Upper lobe of left lung (tissue), 6 donors: Measurements from ENCODE around the gene CCNF. TPM values are rescaled to one million over a fixed set of nuclear protein-coding genes. Genes with fewer than 3 reads are reported as not detected.
A peak's percentile ranks its signal among the peaks of the same experiment; 100 is the strongest.

Experiments used
- ATAC-seq, 2 donors: fragments of 200-7000 bp; cut with Tn5 transposase; one replicate each; pipeline ENCODE4 v1.9.1; 2022; ENCODE audit warnings: mild to moderate bottlenecking in 2 of 2, moderate library complexity in 2 of 2; ENCODE audit not compliant: low FRiP score in 2 of 2
- DNase-seq, 2 donors: peaks; one replicate each; pipeline ENCODE4 v3.0.0-alpha.2; 2019 to 2020
- H3K27ac ChIP-seq, 4 donors: fragments of 200-600 bp; sonication (generic); one replicate each; pipeline ENCODE4 v1.5.1; 2016 to 2019
- H3K27me3 ChIP-seq, 4 donors: fragments of 200-600 bp; sonication (generic); one replicate each; pipeline ENCODE4 v1.5.1; 2017 to 2019
- H3K36me3 ChIP-seq, 4 donors: fragments of 200-600 bp; sonication (generic); one replicate each; pipeline ENCODE4 v1.5.1; 2016 to 2019
- H3K4me1 ChIP-seq, 4 donors: fragments of 200-600 bp; sonication (generic); one replicate each; pipeline ENCODE4 v1.5.1; 2018 to 2019
- H3K4me3 ChIP-seq, 4 donors: fragments of 200-600 bp; sonication (generic); one replicate each; pipeline ENCODE4 v1.5.1; 2017 to 2019; ENCODE audit warnings: mild to moderate bottlenecking in 2 of 4, moderate library complexity in 1 of 4
- H3K9me3 ChIP-seq, 4 donors: fragments of 200-600 bp; sonication (generic); one replicate each; pipeline ENCODE4 v1.5.1; 2018 to 2019
- EP300 ChIP-seq, 4 donors: sonication (generic); formaldehyde crosslinking; IDR thresholded peaks; one replicate each; pipeline ENCODE4 v1.5.1; 2017; ENCODE audit warnings: antibody characterized with exemption in 4 of 4, control low read depth in 2 of 4
- POLR2A ChIP-seq, 4 donors: fragments of 450-650 bp; IDR thresholded peaks; one replicate each; pipeline ENCODE4 v1.5.1; 2016 to 2017; ENCODE audit warnings: antibody characterized with exemption in 4 of 4, mild to moderate bottlenecking in 2 of 4
- POLR2AphosphoS5 ChIP-seq, 2 donors: sonication (generic); formaldehyde crosslinking; IDR thresholded peaks; one replicate each; pipeline ENCODE4 v1.5.1; 2017; ENCODE audit warnings: antibody characterized with exemption in 2 of 2
- WGBS, 2 donors: methylation state at CpG; one replicate each; pipeline ENCODE4 v1.1.5; 2017 to 2018; 5-methylcytosine and 5-hydroxymethylcytosine counted together
- total RNA-seq, 6 donors: library from RNA; depleted of rRNA in 4 of 6; stranded (reverse); fragments of >200 nt in 4 of 6; gene quantifications; one replicate each; pipeline versions ENCODE4 v1.1.0 to v1.2.1, GENCODE V29; 2016 to 2021
- TF ChIP-seq, protein P1 (sequence below), 6 experiments: fragments of 450-650 bp in 4 of 6; fragments of 200-600 bp in 2 of 6; sonication (generic) in 2 of 6; IDR thresholded peaks; one replicate each; pipeline ENCODE4 v1.5.1; 2016 to 2019; ENCODE audit warnings: antibody characterized with exemption in 6 of 6
- donor health status: DM: no; HTN: no; CAD: no; lungs with moderate emphysema.
- donor health status: DM: no; HTN: yes; CAD: no; lungs with severe emphysema.

Gene CCNF
- total RNA-seq, 6 donors from 2014 or later: 2.7 to 5.2 (median 3.9) TPM

DNA sequence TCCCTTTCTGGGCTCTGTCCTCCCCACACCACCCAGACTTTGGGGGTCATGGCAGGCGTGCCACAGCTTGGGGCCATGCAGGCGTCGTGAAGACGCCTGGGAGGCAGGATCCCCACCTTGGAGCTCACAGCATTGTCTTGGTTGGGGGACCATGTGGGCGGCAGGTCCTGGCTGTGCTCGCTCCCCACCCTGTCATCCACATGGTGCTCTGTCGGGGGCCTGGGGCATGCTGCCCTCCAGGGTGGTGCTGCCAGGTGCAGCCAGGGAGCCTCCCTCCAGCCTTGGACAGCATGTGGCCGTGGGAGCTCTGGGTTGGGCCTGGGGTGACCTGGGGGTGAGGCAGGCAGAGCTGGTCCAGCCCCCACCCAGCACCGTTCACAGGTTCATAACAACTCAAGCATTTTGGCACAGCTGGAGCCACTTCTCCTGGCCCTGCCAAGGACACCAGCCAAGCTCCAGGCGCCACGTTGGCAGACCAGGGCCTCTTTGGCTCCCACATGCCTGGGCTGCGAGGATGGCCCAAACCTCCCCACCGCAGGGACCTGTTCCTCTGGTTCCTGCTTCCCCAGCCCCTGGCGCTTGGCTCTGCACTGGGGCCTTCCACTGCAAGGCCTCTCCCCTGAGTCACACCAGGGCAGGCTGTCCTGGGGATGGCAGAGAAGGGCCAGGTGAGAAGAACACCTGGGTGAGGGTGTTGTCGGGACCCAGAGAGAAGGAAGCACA lies 69.4 kb downstream of the CCNF start:
- DNase-seq: peak; percentile 73 to 90
- peak in 1 of 2 donors; percentile 59 for ATAC-seq
- H3K27me3 ChIP-seq: no peaks in the 10 kb centered on the region
- no peak overlapping the region for H3K4me3 ChIP-seq
- TF ChIP-seq, protein P1, sequence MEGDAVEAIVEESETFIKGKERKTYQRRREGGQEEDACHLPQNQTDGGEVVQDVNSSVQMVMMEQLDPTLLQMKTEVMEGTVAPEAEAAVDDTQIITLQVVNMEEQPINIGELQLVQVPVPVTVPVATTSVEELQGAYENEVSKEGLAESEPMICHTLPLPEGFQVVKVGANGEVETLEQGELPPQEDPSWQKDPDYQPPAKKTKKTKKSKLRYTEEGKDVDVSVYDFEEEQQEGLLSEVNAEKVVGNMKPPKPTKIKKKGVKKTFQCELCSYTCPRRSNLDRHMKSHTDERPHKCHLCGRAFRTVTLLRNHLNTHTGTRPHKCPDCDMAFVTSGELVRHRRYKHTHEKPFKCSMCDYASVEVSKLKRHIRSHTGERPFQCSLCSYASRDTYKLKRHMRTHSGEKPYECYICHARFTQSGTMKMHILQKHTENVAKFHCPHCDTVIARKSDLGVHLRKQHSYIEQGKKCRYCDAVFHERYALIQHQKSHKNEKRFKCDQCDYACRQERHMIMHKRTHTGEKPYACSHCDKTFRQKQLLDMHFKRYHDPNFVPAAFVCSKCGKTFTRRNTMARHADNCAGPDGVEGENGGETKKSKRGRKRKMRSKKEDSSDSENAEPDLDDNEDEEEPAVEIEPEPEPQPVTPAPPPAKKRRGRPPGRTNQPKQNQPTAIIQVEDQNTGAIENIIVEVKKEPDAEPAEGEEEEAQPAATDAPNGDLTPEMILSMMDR (IDR thresholded peaks at IDR 0.05): no peak
- TF ChIP-seq POLR2A (IDR thresholded peaks at IDR 0.05) (peak in 1 of 4 donors; percentile 27), EP300 (IDR thresholded peaks at IDR 0.05) (peak in 1 of 4 donors; percentile 36), POLR2AphosphoS5 (IDR thresholded peaks at IDR 0.05) (peak; percentile 30 to 54)
- H3K4me1 ChIP-seq: peaks cover 34 to 74% (median 65%) of the 10 kb centered on the region in 4 donors
- H3K36me3 ChIP-seq: peaks cover 0 to 50% (median 18%) of the 10 kb centered on the region in 4 donors
- peak overlapping the region in 3 of 4 donors; percentile 53 to 75 (median 71) for H3K27ac ChIP-seq
- 64 to 81% methylated on average over 3 to 15 of the region's 15 CpGs for WGBS, 2 donors
- H3K9me3 ChIP-seq: no peaks in the 10 kb centered on the region

DNA sequence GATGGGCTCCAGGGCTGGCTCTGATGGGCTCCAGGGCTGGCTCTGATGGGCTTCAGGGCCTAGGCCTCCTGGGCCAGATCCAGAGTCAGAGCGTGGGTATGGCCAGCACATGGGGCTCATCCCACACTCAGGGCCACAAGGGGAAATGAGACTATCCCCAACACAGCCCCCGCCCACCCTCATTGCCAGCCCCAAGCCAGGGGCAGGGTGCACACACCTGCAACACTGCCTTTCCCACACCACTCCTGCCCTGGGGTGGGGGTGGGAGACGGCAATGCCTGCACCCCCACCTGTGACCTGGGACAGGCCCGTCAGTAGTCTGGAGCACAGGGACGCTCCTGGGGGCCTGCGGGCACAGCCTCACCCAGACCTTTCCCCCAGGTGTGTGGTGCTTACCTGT lies 70.2 kb downstream of the CCNF start:
- Histone ChIP-seq H3K36me3 (peaks cover 0 to 49% (median 18%) of the 10 kb centered on the region in 4 donors), H3K4me3 (no peak overlapping the region), H3K27ac (peak overlapping the region in 3 of 4 donors; percentile 53 to 75 (median 71)), H3K27me3 (no peaks in the 10 kb centered on the region), H3K9me3 (no peaks in the 10 kb centered on the region), H3K4me1 (peaks cover 34 to 70% (median 62%) of the 10 kb centered on the region in 4 donors)
- ATAC-seq (no peak), DNase-seq (peak in 1 of 2 donors; percentile 46)
- no peak for TF ChIP-seq POLR2A (IDR thresholded peaks at IDR 0.05)
- TF ChIP-seq EP300 (IDR thresholded peaks at IDR 0.05): no peak
- TF ChIP-seq POLR2AphosphoS5 (IDR thresholded peaks at IDR 0.05): no peak
- TF ChIP-seq, protein P1 (IDR thresholded peaks at IDR 0.05): no peak
- 88 to 89% methylated on average over 4 of the region's 6 CpGs for WGBS, 2 donors

DNA sequence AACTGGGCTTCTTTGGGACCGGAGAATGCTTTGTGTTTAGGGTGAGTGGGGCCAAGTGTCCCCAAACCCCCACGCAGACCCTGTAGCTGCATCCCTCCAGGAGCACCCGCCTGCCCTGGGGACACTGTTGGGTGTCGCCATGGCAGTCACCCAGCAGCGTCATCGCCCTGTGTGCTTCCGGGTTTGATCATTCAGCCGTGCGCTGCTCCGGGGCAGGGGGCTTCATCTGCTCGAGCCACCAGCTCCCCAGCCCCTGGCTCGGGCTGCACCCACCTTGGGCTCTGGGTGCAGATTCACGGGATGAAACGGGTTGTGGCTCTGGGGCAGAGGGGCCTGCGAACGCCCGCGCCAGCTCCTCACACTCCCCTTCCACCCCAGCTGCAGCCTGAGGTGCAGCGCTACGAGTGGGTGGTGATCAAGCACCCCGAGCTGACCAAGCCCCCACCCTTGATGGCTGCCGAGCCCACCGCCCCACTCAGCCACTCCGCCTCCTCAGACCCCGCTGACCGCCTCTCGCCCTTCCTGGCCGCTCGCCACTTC lies 70.7 kb downstream of the CCNF start:
- TF ChIP-seq EP300 (IDR thresholded peaks at IDR 0.05) (no peak), POLR2AphosphoS5 (IDR thresholded peaks at IDR 0.05) (no peak), POLR2A (IDR thresholded peaks at IDR 0.05) (no peak)
- TF ChIP-seq, protein P1 (IDR thresholded peaks at IDR 0.05): no peak
- WGBS, 2 donors: 91 to 93% methylated on average over 20 to 28 of the region's 29 CpGs
- Histone ChIP-seq H3K36me3 (peaks cover 0 to 49% (median 18%) of the 10 kb centered on the region in 4 donors), H3K27me3 (no peaks in the 10 kb centered on the region), H3K4me3 (no peak overlapping the region), H3K9me3 (no peaks in the 10 kb centered on the region), H3K27ac (peak overlapping the region in 3 of 4 donors; percentile 53 to 75 (median 71)), H3K4me1 (peaks cover 34 to 70% (median 61%) of the 10 kb centered on the region in 4 donors)
- ATAC-seq (no peak), DNase-seq (no peak)

DNA sequence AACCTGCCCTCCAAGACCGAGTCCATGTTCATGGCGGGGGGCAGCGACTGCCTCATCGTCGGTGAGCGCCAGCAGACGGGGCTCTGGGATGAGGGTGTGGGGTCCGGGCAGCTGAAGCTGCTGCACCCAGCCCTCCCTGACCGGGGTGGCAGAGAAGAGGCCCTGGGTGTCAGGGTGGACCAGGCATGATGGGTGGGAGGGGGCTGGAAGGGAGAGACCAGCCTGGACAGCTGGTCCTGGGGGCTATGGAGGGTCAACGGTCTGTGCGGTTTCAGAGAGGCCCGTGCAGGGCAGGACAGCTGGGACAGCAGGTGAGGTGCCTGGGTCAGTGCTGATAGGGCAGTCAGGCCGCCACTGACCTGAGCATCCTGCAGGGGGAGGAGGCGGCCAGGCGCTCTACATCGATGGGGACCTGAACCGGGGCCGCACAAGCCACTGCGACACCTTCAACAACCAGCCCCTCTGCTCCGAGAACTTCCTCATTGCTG lies 71.2 kb downstream of the CCNF start:
- peak in 1 of 2 donors; percentile 69 for DNase-seq
- TF ChIP-seq POLR2A (IDR thresholded peaks at IDR 0.05) (no peak), POLR2AphosphoS5 (IDR thresholded peaks at IDR 0.05) (no peak), EP300 (IDR thresholded peaks at IDR 0.05) (no peak)
- TF ChIP-seq, protein P1 (IDR thresholded peaks at IDR 0.05): no peak
- Histone ChIP-seq H3K27ac (peak overlapping the region in 1 of 4 donors; percentile 75), H3K4me1 (peaks cover 34 to 70% (median 58%) of the 10 kb centered on the region in 4 donors), H3K27me3 (no peaks in the 10 kb centered on the region), H3K4me3 (no peak overlapping the region), H3K9me3 (no peaks in the 10 kb centered on the region), H3K36me3 (peaks cover 0 to 49% (median 18%) of the 10 kb centered on the region in 4 donors)
- no peak for ATAC-seq
- WGBS, 2 donors: 88 to 94% methylated on average over 9 to 20 of the region's 20 CpGs
